ENCODE data around the gene DENND1A. TPM values are rescaled to one million over a fixed set of nuclear protein-coding genes. Genes with fewer than 3 reads are reported as not detected.

DENND1A gene
- total and polyA plus RNA-seq, 2 of the 13 experiments (the other 11 are each of a cell fraction or from before 2014, with no cell fraction given) = 14.8 to 30.1 TPM

GRCh38 chr9:123354806-123355508 lies 575.0 kb downstream of the DENND1A start:
- ATAC-seq (no peak), FAIRE-seq (no peak), DNase-seq (ENCODE audit: low spot score) (no peak)
- Histone ChIP-seq H3K9ac (ENCODE audit: insufficient read depth, low read depth, low read length) (no peak overlapping the region), H3K4me1 (ENCODE audit: insufficient read depth, low read length) (peaks cover 69% of the 10 kb centered on the region), H3K79me2 (ENCODE audit: insufficient read depth, low read length) (no peaks in the 10 kb centered on the region), H3K4me3 (replicated peaks in 1 of 3; ENCODE audit: insufficient read depth in 1 of 3, low read depth in 2 of 3, low read length in 3 of 3) (peak overlapping the region in 1 of 3 experiments; percentile 53; a peak in 1 of 6 replicates), H3K4me2 (ENCODE audit: low read depth, low read length) (peak overlapping the region; percentile 87), H2AFZ (ENCODE audit: low read length) (no peak overlapping the region), H3K36me3 (replicated peaks in 1 of 2; ENCODE audit: control insufficient read depth in 1 of 2, insufficient read depth in 2 of 2, low read length in 2 of 2) (no peaks in the 10 kb centered on the region), H3K9me3 (ENCODE audit: low read length) (no peaks in the 10 kb centered on the region), H3K27me3 (ENCODE audit: control insufficient read depth in 1 of 2, insufficient read depth in 2 of 2, low read length in 2 of 2) (peaks cover 0 to 39% of the 10 kb centered on the region in 2 experiments; a peak in 4 of 5 replicates), H4K20me1 (ENCODE audit: insufficient read depth, low read length) (no peaks in the 10 kb centered on the region), H3K27ac (ENCODE audit: extremely low read length, insufficient read depth, low read length) (no peak overlapping the region)
- intact Hi-C loops (cut with micrococcal nuclease; ENCODE audit: unreplicated experiment) (loop anchor here (1.0 kb wide), 1 partner anchor 30 kb away; no protein-coding TSS in a partner anchor), in situ Hi-C loops (cut with HindIII; ENCODE audit: extremely low pct_ligation_motif_present, low pct_unique_long_range_greater_than_20kb) (loop anchor here (5.0 kb wide), 2 partner anchors 32 to 273 kb away; no protein-coding TSS in a partner anchor)
- 0% methylated on average over 4 of the region's 9 CpGs for WGBS (ENCODE audit: low lambda C conversion rate)
- no TSS peak for BruUV-seq (replicated peaks)
- POLR2A ChIA-PET = no interaction called here
- CTCF ChIA-PET (ENCODE audit: low intra/inter-chr PET ratio, low total read pairs) = interaction anchor here (0.9 to 4.0 kb wide), 3 partner anchors 30 to 273 kb away, joined by 3 to 35 read pairs (median 4); no protein-coding TSS in a partner anchor
- TF ChIP-seq ADNP (CRISPR knock-in tag; IDR thresholded peaks at IDR 0.05) = peak; percentile 84
- TF ChIP-seq HDAC2 (CRISPR knock-in tag; IDR thresholded peaks at IDR 0.05) = peak; percentile 43; the same call in 1 of the 2 replicates
- TF ChIP-seq ZNF629 (CRISPR knock-in tag; conservative IDR thresholded peaks at IDR 0.05) = peak; percentile 95
- no peak for TF ChIP-seq PAWR (CRISPR knock-in tag; IDR thresholded peaks at IDR 0.05; ENCODE audit: borderline replicate concordance)
- no peak for TF ChIP-seq ZBTB1 (CRISPR knock-in tag; IDR thresholded peaks at IDR 0.05; ENCODE audit: borderline replicate concordance)
- peak; percentile 49; the same call in 1 of the 2 replicates for TF ChIP-seq HNF4A (CRISPR knock-in tag; IDR thresholded peaks at IDR 0.05)
- TF ChIP-seq ZMYM3 (CRISPR knock-in tag; IDR thresholded peaks at IDR 0.05) = peak; percentile 98
- TF ChIP-seq KDM1A (CRISPR knock-in tag; IDR thresholded peaks at IDR 0.05) = peak; percentile 89
- TF ChIP-seq CHD4 (IDR thresholded peaks at IDR 0.05; ENCODE audit: borderline replicate concordance, low read length) = 0 out of 2 replicates have a peak, but pooled peaks have one; percentile 48
- peak; percentile 59; the same call in 1 of the 2 replicates for TF ChIP-seq RCOR2 (CRISPR knock-in tag; IDR thresholded peaks at IDR 0.05)
